Measurements from ENCODE around the gene SERPINA10. TPM values are rescaled to one million over a fixed set of nuclear protein-coding genes. Genes with fewer than 3 reads are reported as not detected.

SERPINA10 gene
- polyA plus RNA-seq, 1 donor from 2014 or later: not detected

- Histone ChIP-seq H3K4me2 (ENCODE audit: low read length) (no peak overlapping the region), H3K27ac (ENCODE audit: low read length) (no peak overlapping the region), H3K9ac (ENCODE audit: low read length) (no peak overlapping the region), H3K36me3 (ENCODE audit: insufficient read depth, low read length) (no peaks in the 10 kb centered on the region), H3K79me2 (replicated peaks; ENCODE audit: insufficient read depth, low read length) (no peaks in the 10 kb centered on the region), H3K4me3 (ENCODE audit: low read length) (no peak overlapping the region), H3K9me2 (ENCODE audit: insufficient read depth, low read length) (no peaks in the 10 kb centered on the region), H4K20me1 (ENCODE audit: insufficient read depth) (no peaks in the 10 kb centered on the region), H3F3A (ENCODE audit: insufficient read depth, low read length, poor library complexity, severe bottlenecking) (no peaks in the 10 kb centered on the region), H2AFZ (ENCODE audit: low read depth, low read length) (no peak overlapping the region), H3K27me3 (ENCODE audit: insufficient read depth, low read depth, low read length) (no peaks in the 10 kb centered on the region), H3K9me3 (ENCODE audit: low read length) (no peaks in the 10 kb centered on the region)
- TF ChIP-seq POLR2AphosphoS5 (IDR thresholded peaks at IDR 0.05) (no peak), EP300 (conservative IDR thresholded peaks at IDR 0.05; ENCODE audit: poor library complexity, severe bottlenecking) (no peak), RAD21 (conservative IDR thresholded peaks at IDR 0.05) (no peak), SMC3 (conservative IDR thresholded peaks at IDR 0.05; ENCODE audit: poor library complexity) (no peak), EZH2 (IDR thresholded peaks at IDR 0.05; ENCODE audit: borderline replicate concordance, insufficient read depth, low read length, poor library complexity, severe bottlenecking) (no peak), REST (IDR thresholded peaks at IDR 0.05; ENCODE audit: borderline replicate concordance) (no peak), CTCF (IDR thresholded peaks at IDR 0.05; ENCODE audit: poor library complexity, severe bottlenecking) (no peak), TAF1 (IDR thresholded peaks at IDR 0.05; ENCODE audit: low read depth) (no peak), MXI1 (conservative IDR thresholded peaks at IDR 0.05; ENCODE audit: poor library complexity, severe bottlenecking) (no peak)
These were observed 8.8 kb downstream of the SERPINA10 start for GRCh38 chr14:94284221-94284620.

GRCh38 chr14:94282991-94283723 is 9.9 kb downstream of the SERPINA10 start:
- no peak overlapping the region for H3K4me2 ChIP-seq (ENCODE audit: low read length)
- H3K27me3 ChIP-seq (ENCODE audit: insufficient read depth, low read depth, low read length): no peaks in the 10 kb centered on the region
- no peak overlapping the region for H3K4me3 ChIP-seq (ENCODE audit: low read length)
- H3K27ac ChIP-seq (ENCODE audit: low read length): no peak overlapping the region
- no peaks in the 10 kb centered on the region for H3K9me2 ChIP-seq (ENCODE audit: insufficient read depth, low read length)
- no peaks in the 10 kb centered on the region for H3K79me2 ChIP-seq (replicated peaks; ENCODE audit: insufficient read depth, low read length)
- TF ChIP-seq RAD21 (conservative IDR thresholded peaks at IDR 0.05): no peak
- no peak for TF ChIP-seq MXI1 (conservative IDR thresholded peaks at IDR 0.05; ENCODE audit: poor library complexity, severe bottlenecking)
- no peak for TF ChIP-seq EZH2 (IDR thresholded peaks at IDR 0.05; ENCODE audit: borderline replicate concordance, insufficient read depth, low read length, poor library complexity, severe bottlenecking)
- no peak for TF ChIP-seq SMC3 (conservative IDR thresholded peaks at IDR 0.05; ENCODE audit: poor library complexity)
- TF ChIP-seq CTCF (IDR thresholded peaks at IDR 0.05; ENCODE audit: poor library complexity, severe bottlenecking): no peak
- TF ChIP-seq TAF1 (IDR thresholded peaks at IDR 0.05; ENCODE audit: low read depth): no peak
- TF ChIP-seq POLR2AphosphoS5 (IDR thresholded peaks at IDR 0.05): no peak
- TF ChIP-seq EP300 (conservative IDR thresholded peaks at IDR 0.05; ENCODE audit: poor library complexity, severe bottlenecking): no peak
- TF ChIP-seq REST (IDR thresholded peaks at IDR 0.05; ENCODE audit: borderline replicate concordance): no peak
- no peaks in the 10 kb centered on the region for H3K9me3 ChIP-seq (ENCODE audit: low read length)
- no peaks in the 10 kb centered on the region for H3F3A ChIP-seq (ENCODE audit: insufficient read depth, low read length, poor library complexity, severe bottlenecking)
- H3K36me3 ChIP-seq (ENCODE audit: insufficient read depth, low read length): no peaks in the 10 kb centered on the region
- H4K20me1 ChIP-seq (ENCODE audit: insufficient read depth): no peaks in the 10 kb centered on the region
- no peak overlapping the region for H2AFZ ChIP-seq (ENCODE audit: low read depth, low read length)
- H3K9ac ChIP-seq (ENCODE audit: low read length): no peak overlapping the region

All from neural cell (in vitro differentiated cells).